WERI-Rb-1 (cell line): ENCODE measurements around the gene AP1M1.

ENCODE experiments used
- DNase-seq: peaks from one replicate; pipeline ENCODE4 v3.0.0-alpha.2; 2020
- H3K27ac ChIP-seq: fragments of 250-450 bp; sonication (Bioruptor Pico); 2 replicates; pipeline ENCODE4 v1.5.1; 2020; ENCODE audit warnings: mild to moderate bottlenecking, moderate library complexity
- H3K27me3 ChIP-seq: fragments of 250-450 bp; sonication (Bioruptor Pico); 2 replicates; pipeline ENCODE4 v1.5.1; 2021; ENCODE audit warnings: mild to moderate bottlenecking, low read depth, moderate library complexity; ENCODE audit not compliant: insufficient read depth, severe bottlenecking
- H3K36me3 ChIP-seq: fragments of 250-450 bp; sonication (Bioruptor Pico); 2 replicates; pipeline ENCODE4 v1.5.1; 2020; ENCODE audit warnings: mild to moderate bottlenecking, moderate library complexity
- H3K4me3 ChIP-seq: 2 replicates; pipeline ENCODE4 v1.5.1; 2011; ENCODE audit warnings: low read depth, mild to moderate bottlenecking, control low read depth, low read length
- H3K9me3 ChIP-seq: fragments of 250-450 bp; sonication (Bioruptor Pico); 2 replicates; pipeline ENCODE4 v1.5.1; 2021; ENCODE audit warnings: mild to moderate bottlenecking, moderate library complexity; ENCODE audit not compliant: severe bottlenecking
- TF ChIP-seq, protein P1 (sequence below): IDR thresholded peaks from 2 replicates; pipeline ENCODE4 v1.5.1; 2011; ENCODE audit warnings: low read depth, mild to moderate bottlenecking, control low read depth, inconsistent platforms, low read length

AP1M1 gene

DNA sequence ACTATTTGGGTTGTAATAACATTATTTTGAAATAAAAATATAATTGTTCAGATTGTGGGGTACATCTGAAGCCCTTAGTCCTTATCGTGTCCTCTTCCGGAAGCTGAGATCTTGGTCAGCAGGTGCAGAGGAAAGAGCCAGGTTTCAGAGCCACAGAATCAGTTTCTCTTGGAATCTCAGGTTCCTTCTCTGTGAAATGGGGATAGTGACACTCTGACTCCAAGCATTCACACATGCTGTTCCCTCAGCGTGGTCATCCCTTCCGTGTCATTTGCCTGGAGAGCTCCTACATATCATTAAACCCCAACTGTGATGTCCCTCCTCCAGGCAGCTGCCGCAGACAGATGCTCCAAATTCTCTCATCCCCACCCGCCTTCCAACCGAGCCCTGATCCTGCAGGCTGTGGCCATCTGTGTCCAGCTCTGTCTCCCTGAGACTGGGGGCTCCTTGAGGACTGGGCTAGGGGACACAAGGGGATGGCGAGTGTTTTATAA, 59.8 kb downstream of the AP1M1 start:
- Histone ChIP-seq H3K4me3 (no peak overlapping the region), H3K27me3 (peaks cover 2% of the 10 kb centered on the region), H3K27ac (no peak overlapping the region), H3K9me3 (no peaks in the 10 kb centered on the region), H3K36me3 (no peaks in the 10 kb centered on the region)
- DNase-seq: no peak
- TF ChIP-seq, protein P1, sequence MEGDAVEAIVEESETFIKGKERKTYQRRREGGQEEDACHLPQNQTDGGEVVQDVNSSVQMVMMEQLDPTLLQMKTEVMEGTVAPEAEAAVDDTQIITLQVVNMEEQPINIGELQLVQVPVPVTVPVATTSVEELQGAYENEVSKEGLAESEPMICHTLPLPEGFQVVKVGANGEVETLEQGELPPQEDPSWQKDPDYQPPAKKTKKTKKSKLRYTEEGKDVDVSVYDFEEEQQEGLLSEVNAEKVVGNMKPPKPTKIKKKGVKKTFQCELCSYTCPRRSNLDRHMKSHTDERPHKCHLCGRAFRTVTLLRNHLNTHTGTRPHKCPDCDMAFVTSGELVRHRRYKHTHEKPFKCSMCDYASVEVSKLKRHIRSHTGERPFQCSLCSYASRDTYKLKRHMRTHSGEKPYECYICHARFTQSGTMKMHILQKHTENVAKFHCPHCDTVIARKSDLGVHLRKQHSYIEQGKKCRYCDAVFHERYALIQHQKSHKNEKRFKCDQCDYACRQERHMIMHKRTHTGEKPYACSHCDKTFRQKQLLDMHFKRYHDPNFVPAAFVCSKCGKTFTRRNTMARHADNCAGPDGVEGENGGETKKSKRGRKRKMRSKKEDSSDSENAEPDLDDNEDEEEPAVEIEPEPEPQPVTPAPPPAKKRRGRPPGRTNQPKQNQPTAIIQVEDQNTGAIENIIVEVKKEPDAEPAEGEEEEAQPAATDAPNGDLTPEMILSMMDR: no peak

DNA sequence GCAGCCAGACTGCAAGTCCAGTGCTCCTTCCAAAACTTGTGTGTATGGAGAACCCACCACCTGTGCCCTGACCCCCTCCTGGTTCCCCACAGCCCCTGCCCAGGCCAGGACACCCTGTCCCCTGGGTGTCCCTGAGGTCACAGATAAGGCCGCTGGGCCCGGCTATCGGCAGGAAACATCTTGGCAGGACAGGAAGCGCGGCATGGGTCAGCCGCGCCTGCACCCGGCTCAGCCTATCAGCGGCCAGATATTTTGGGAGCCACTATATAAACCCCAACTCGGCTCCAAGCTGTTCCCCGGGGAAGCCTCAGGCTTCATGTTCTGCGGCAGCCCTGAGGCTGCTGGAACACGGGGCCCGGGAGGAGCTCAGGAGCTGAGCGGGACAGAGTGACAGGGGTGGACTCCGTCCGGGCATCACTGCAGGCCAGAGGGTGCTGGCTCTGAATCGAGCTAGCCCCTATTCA, 60.8 kb downstream of the AP1M1 start:
- H3K27ac ChIP-seq: no peak overlapping the region

DNA sequence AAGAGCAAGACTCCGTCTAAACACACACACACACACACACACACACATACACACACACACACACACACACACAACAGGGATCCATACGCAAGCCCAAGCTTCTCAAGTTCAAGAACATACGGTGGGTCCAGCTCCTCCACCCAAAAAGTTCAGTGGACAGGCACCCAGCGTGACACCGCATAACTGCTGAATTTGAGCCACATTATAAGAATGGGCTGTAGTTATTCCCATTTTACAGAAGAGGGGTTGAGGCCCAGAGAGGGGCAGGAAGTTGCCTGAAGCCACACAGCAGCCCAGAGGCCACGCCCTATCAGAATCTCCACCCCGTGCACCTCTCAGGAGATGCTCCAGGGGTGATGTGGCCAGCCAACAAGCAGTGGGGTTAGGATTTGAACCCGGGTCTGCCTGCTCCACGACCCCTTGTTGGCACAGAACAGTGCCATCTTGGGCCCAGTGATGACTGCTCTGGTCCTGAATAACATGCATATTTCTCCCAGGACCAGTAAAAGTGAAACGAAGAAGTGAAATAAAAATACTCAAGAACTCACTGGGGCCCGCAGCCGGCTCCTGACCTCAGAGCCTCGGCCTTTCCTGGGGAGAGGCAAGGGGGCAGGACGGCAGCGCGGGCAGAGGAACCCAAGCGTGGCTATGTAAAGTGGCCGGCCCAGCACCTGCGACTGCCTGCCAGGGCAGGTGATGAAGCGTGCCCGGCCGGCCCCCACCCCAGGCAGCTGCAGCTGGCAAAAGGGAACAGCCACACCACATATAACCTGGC, 61.9 kb downstream of the AP1M1 start:
- Histone ChIP-seq H3K4me3 (no peak overlapping the region), H3K27me3 (peaks cover 2% of the 10 kb centered on the region), H3K9me3 (no peaks in the 10 kb centered on the region), H3K36me3 (no peaks in the 10 kb centered on the region), H3K27ac (no peak overlapping the region)
- TF ChIP-seq, protein P1: no peak
- DNase-seq: no peak

More for the DNA sequence above, 60.8 kb downstream of the AP1M1 start:
- no peak overlapping the region for H3K4me3 ChIP-seq
- H3K9me3 ChIP-seq: no peaks in the 10 kb centered on the region
- H3K36me3 ChIP-seq: no peaks in the 10 kb centered on the region
- TF ChIP-seq, protein P1: no peak
- no peak for DNase-seq
- peaks cover 2% of the 10 kb centered on the region for H3K27me3 ChIP-seq

DNA sequence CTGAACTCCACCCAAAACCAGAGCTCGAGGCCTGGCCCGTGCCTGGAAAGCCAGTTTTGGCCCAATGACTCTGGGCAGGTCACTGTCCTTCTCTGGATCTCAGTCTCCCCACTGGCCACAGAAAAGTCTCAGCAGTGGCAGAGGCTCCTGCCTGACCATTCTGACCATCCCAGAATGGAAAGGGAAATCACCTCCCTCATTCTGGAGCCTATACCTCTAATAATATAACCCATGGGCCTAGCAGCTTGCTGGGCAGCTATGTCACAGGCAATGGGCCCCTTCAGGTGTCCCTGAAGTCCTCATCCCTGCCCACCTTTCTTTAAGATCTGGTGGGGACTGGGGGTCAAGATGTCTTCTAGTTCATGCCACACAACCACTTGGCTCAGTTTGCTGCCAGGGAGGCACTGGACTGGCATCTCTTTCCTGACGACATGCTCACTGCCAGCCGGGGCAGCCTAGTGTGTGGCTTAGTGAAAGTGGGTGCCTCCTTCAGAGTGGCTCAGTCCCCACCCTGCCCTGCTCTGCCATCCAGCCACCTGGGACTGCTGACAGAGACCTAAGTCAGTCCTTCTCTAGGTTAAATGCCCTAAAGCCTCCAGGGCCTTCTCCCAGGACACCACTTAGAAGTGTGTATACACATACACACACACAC, 62.6 kb downstream of the AP1M1 start:
- no peak overlapping the region for H3K4me3 ChIP-seq
- no peak for DNase-seq
- H3K27me3 ChIP-seq: peaks cover 2% of the 10 kb centered on the region
- no peak overlapping the region for H3K27ac ChIP-seq
- no peaks in the 10 kb centered on the region for H3K9me3 ChIP-seq
- no peaks in the 10 kb centered on the region for H3K36me3 ChIP-seq
- TF ChIP-seq, protein P1: no peak

DNA sequence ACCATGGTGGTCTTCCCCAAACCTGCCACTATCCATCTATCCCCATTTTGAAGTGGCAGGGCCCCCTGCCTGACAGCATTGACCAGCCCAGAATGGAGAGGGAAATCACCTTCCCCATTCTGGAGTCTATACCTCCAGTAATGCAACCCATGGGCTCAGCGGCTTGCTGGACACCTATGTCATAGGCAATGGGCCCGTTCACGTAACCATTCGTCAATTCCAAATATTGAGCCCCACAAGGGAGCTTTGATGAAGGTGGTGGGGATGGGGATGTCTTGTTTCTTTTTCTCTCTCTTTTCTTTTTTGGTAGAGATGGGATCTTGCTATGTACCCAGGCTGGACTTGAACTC, 63.1 kb downstream of the AP1M1 start:
- Histone ChIP-seq H3K27me3 (peaks cover 2% of the 10 kb centered on the region), H3K4me3 (no peak overlapping the region), H3K27ac (no peak overlapping the region), H3K9me3 (no peaks in the 10 kb centered on the region), H3K36me3 (no peaks in the 10 kb centered on the region)
- no peak for DNase-seq
- TF ChIP-seq, protein P1: no peak
